Activated naive CD8-positive, alpha-beta T cell treated with anti-CD3 and anti-CD28 coated beads for 36 hours (primary cell): ENCODE data around the gene COPE. TPM values are rescaled to one million over a fixed set of nuclear protein-coding genes. Genes with fewer than 3 reads are reported as not detected.
A peak's percentile ranks its signal among the peaks of the same experiment; 100 is the strongest.
"Not testable (repeated sequence)": the region's sequence is repeated elsewhere in the genome, so short reads cannot be mapped to it uniquely, and the experiment has no call there.

ENCODE experiments used
- DNase-seq: peaks from one replicate; pipeline ENCODE4 v3.0.0; 2021
- H3K27ac Mint-ChIP-seq: one replicate; pipeline ENCODE4 v1.8.0; 2022; ENCODE audit warnings: mild to moderate bottlenecking, moderate library complexity, mixed read lengths
- H3K27me3 Mint-ChIP-seq: one replicate; pipeline ENCODE4 v1.8.0; 2022; ENCODE audit warnings: mild to moderate bottlenecking, mixed read lengths
- H3K36me3 Mint-ChIP-seq: one replicate; pipeline ENCODE4 v1.8.0; 2021; ENCODE audit warnings: mild to moderate bottlenecking, mixed read lengths
- H3K4me1 Mint-ChIP-seq: one replicate; pipeline ENCODE4 v1.8.0; 2021; ENCODE audit warnings: mixed read lengths
- H3K4me3 Mint-ChIP-seq: one replicate; pipeline ENCODE4 v1.8.0; 2022; ENCODE audit warnings: mild to moderate bottlenecking, moderate library complexity, mixed read lengths
- H3K9me3 Mint-ChIP-seq: one replicate; pipeline ENCODE4 v1.8.0; 2022; ENCODE audit warnings: mixed read lengths
- total RNA-seq, 2 experiments: library from RNA; stranded (reverse); gene quantifications; one replicate each; pipeline ENCODE4 v1.2.3, GENCODE V29; 2021

The COPE gene
- total RNA-seq, 2 experiments from 2014 or later = 169 to 174 TPM

GRCh38 chr19:18928018-18928805 is 9.0 kb upstream of the COPE start:
- DNase-seq = no peak
- Mint-ChIP-seq H3K27ac (no peak overlapping the region), H3K4me1 (peaks cover 2% of the 10 kb centered on the region), H3K27me3 (peaks cover 5% of the 10 kb centered on the region), H3K36me3 (peaks cover 17% of the 10 kb centered on the region), H3K4me3 (no peak overlapping the region), H3K9me3 (no peaks in the 10 kb centered on the region)

DNA sequence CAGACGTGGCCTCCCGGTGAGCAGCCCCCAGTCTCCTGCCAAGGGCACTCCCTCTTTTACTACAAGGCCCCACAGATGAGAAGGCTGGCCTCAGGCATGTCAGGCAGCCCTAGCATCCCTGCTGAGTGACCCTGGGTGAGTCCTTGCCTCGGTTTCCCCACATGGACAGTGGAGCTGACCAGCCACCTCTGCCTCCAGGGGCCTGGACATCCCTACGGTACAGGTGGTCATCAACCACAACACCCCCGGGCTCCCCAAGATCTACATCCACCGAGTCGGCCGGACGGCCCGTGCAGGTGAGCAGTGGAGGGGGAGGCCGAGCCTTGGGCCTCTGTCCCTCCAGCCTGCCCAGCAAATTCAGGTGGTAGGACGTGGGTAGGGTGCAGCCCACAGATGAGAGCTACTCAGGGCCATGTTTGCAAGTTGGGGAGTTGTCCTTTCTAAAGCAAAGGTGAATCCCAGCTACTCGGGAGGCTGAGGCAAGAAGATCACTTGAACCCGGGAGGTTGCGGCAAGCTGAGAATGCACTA is 5.6 kb upstream of the COPE start:
- no peak overlapping the region for H3K4me3 Mint-ChIP-seq

DNA sequence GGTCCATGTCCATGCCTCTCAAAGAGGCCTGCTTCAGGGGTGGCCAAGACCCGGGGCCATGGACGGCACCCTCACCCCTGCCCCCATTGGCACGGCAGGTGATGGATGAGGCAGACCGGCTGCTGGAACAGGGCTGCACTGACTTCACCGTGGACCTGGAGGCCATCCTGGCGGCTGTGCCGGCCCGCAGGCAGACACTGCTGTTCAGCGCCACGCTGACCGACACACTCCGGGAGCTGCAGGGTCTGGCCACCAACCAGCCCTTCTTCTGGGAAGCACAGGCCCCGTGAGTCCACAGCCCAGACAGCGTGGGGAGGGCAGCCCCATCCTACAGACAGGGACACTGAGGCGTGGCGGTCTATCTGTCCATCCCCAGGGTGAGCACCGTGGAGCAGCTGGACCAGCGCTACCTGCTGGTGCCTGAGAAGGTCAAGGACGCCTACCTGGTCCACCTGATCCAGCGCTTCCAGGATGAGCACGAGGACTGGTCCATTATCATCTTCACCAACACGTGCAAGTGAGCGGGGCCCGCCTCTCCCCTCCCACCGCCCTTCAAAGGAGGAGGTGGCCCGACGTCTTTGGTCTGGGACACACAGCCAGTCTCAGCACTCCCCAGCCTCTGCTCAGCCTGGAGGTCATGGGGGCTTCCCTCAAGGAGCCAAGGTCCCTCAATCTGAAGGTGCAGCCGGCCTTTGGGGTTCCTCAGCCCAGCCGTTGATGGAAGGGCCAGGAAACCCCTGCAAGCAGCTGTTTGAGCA is 3.2 kb upstream of the COPE start:
- Mint-ChIP-seq H3K27me3 (peaks cover 3% of the 10 kb centered on the region), H3K4me1 (peaks cover 18% of the 10 kb centered on the region), H3K9me3 (no peaks in the 10 kb centered on the region), H3K36me3 (peaks cover 36% of the 10 kb centered on the region), H3K4me3 (no peak overlapping the region), H3K27ac (no peak overlapping the region)
- DNase-seq = no peak

More for the DNA sequence above, 5.6 kb upstream of the COPE start:
- Mint-ChIP-seq H3K27me3 (no peaks in the 10 kb centered on the region), H3K27ac (no peak overlapping the region), H3K36me3 (peaks cover 28% of the 10 kb centered on the region), H3K9me3 (no peaks in the 10 kb centered on the region), H3K4me1 (peaks cover 12% of the 10 kb centered on the region)
- no peak for DNase-seq

GRCh38 chr19:18921593-18921992 is 2.4 kb upstream of the COPE start:
- H3K27ac Mint-ChIP-seq = no peak overlapping the region
- peak overlapping the region; percentile 99 for H3K4me3 Mint-ChIP-seq

DNA sequence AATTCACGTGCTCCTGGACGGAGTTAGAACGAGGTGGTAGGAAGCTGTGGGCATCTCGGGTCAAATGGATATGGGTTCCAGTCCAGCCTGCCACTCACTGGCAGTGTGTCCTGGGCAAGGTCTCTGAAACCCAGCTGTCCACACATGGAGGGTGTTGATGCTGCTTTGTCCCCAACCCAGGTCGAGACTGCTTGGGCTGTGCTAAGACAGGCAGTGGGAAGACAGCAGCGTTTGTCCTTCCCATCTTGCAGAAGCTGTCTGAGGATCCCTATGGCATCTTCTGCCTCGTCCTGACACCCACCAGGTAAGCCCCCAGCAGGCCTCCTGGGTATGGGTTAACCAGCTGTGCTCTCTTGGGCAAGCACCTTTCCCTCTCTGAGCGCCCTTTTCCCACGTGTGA is 1.2 kb upstream of the COPE start:
- Mint-ChIP-seq H3K9me3 (no peaks in the 10 kb centered on the region), H3K36me3 (peaks cover 42% of the 10 kb centered on the region), H3K27me3 (peaks cover 3% of the 10 kb centered on the region), H3K4me3 (peak overlapping the region; percentile 99), H3K4me1 (peaks cover 26% of the 10 kb centered on the region), H3K27ac (peak overlapping the region; percentile 89)
- no peak for DNase-seq

More at GRCh38 chr19:18921593-18921992, 2.4 kb upstream of the COPE start:
- H3K27me3 Mint-ChIP-seq = peaks cover 3% of the 10 kb centered on the region
- H3K36me3 Mint-ChIP-seq = peaks cover 39% of the 10 kb centered on the region
- DNase-seq = no peak
- H3K9me3 Mint-ChIP-seq = no peaks in the 10 kb centered on the region
- peaks cover 24% of the 10 kb centered on the region for H3K4me1 Mint-ChIP-seq

GRCh38 chr19:18919900-18920214 is 670 bp upstream of the COPE start:
- H3K36me3 Mint-ChIP-seq = peaks cover 42% of the 10 kb centered on the region
- no peak for DNase-seq
- H3K27me3 Mint-ChIP-seq = peaks cover 3% of the 10 kb centered on the region
- H3K4me1 Mint-ChIP-seq = peaks cover 30% of the 10 kb centered on the region
- peak overlapping the region; percentile 89 for H3K27ac Mint-ChIP-seq
- peak overlapping the region; percentile 99 for H3K4me3 Mint-ChIP-seq
- no peaks in the 10 kb centered on the region for H3K9me3 Mint-ChIP-seq

- not testable (repeated sequence) for H3K27ac Mint-ChIP-seq, H3K9me3 Mint-ChIP-seq, DNase-seq, H3K27me3 Mint-ChIP-seq
- Mint-ChIP-seq H3K4me3 (peak overlapping the region; percentile 80), H3K4me1 (peaks cover 30% of the 10 kb centered on the region), H3K36me3 (peaks cover 39% of the 10 kb centered on the region)
Observed at GRCh38 chr19:18917593-18917992, 1.6 kb downstream of the COPE start.

GRCh38 chr19:18915639-18916038 is 3.5 kb downstream of the COPE start:
- Mint-ChIP-seq H3K9me3 (no peaks in the 10 kb centered on the region), H3K4me1 (peaks cover 23% of the 10 kb centered on the region), H3K27ac (no peak overlapping the region), H3K27me3 (peaks cover 3% of the 10 kb centered on the region), H3K36me3 (peaks cover 32% of the 10 kb centered on the region), H3K4me3 (no peak overlapping the region)
- peak; percentile 44 for DNase-seq

DNA sequence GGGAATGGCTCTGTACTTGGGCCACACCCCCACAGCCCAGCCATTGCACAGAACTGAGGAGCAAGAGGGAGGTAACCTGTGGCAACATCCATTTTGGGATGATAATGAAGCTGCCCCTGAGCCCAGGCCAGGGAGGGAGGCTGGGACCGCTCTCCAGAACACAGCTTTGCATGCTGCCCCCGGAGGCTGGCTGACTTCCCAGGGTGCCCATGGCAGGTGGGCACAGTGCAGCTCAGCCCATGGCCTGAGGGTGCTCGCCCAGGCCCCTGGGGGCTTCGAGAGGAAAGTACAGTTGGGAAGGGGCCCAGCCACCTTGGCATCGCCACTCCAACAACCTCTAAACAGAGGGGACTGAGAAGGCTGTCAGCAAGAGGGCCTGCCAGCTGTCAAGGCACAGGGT is 5.7 kb downstream of the COPE start:
- DNase-seq = no peak
- H3K36me3 Mint-ChIP-seq = peaks cover 24% of the 10 kb centered on the region
- no peak overlapping the region for H3K4me3 Mint-ChIP-seq
- H3K4me1 Mint-ChIP-seq = peaks cover 17% of the 10 kb centered on the region
- no peaks in the 10 kb centered on the region for H3K27me3 Mint-ChIP-seq
- H3K27ac Mint-ChIP-seq = no peak overlapping the region
- no peaks in the 10 kb centered on the region for H3K9me3 Mint-ChIP-seq

DNA sequence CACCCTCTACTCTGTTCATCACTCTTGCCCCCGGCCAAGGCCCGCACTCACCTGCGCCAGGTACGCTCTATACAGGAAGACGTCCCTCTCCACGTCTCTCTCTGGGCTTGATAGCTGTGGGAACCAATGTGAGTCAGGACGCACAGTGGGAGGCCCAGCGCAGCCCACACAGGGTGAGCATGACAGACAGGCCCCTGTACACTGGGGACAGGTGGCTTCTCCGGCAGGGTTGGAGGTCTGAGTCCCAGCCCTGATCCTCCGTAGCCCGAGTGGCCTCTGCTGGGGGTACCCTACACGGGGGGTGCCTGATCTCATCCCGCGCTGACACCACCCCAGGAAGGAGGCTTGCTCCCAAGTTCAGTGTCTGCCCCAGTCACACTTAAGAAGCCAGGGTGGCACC is 6.3 kb downstream of the COPE start:
- DNase-seq = no peak
- H3K4me3 Mint-ChIP-seq = no peak overlapping the region
- H3K27me3 Mint-ChIP-seq = no peaks in the 10 kb centered on the region
- no peaks in the 10 kb centered on the region for H3K9me3 Mint-ChIP-seq
- H3K36me3 Mint-ChIP-seq = peaks cover 24% of the 10 kb centered on the region
- H3K27ac Mint-ChIP-seq = no peak overlapping the region
- H3K4me1 Mint-ChIP-seq = peaks cover 16% of the 10 kb centered on the region

- Mint-ChIP-seq H3K27me3 (no peaks in the 10 kb centered on the region), H3K9me3 (no peaks in the 10 kb centered on the region), H3K27ac (no peak overlapping the region), H3K4me3 (no peak overlapping the region), H3K36me3 (peaks cover 10% of the 10 kb centered on the region), H3K4me1 (peaks cover 6% of the 10 kb centered on the region)
- DNase-seq = no peak
Observed at GRCh38 chr19:18910801-18911436, 8.3 kb downstream of the COPE start.

GRCh38 chr19:18910010-18910409 is 9.2 kb downstream of the COPE start:
- Mint-ChIP-seq H3K27me3 (no peaks in the 10 kb centered on the region), H3K9me3 (no peaks in the 10 kb centered on the region), H3K4me3 (no peak overlapping the region), H3K36me3 (peaks cover 7% of the 10 kb centered on the region), H3K4me1 (peaks cover 1% of the 10 kb centered on the region), H3K27ac (no peak overlapping the region)
- no peak for DNase-seq

- H3K36me3 Mint-ChIP-seq = peaks cover 7% of the 10 kb centered on the region
- no peak overlapping the region for H3K27ac Mint-ChIP-seq
- H3K27me3 Mint-ChIP-seq = no peaks in the 10 kb centered on the region
- no peak for DNase-seq
- no peaks in the 10 kb centered on the region for H3K9me3 Mint-ChIP-seq
- no peak overlapping the region for H3K4me3 Mint-ChIP-seq
- H3K4me1 Mint-ChIP-seq = no peaks in the 10 kb centered on the region
Observed at GRCh38 chr19:18908917-18909619, 10.1 kb downstream of the COPE start.

- no peak overlapping the region for H3K27ac Mint-ChIP-seq
- H3K4me1 Mint-ChIP-seq = no peaks in the 10 kb centered on the region
- H3K27me3 Mint-ChIP-seq = no peaks in the 10 kb centered on the region
- H3K36me3 Mint-ChIP-seq = peaks cover 2% of the 10 kb centered on the region
- no peak for DNase-seq
- no peak overlapping the region for H3K4me3 Mint-ChIP-seq
- no peaks in the 10 kb centered on the region for H3K9me3 Mint-ChIP-seq
Observed at GRCh38 chr19:18906605-18907519, 12.3 kb downstream of the COPE start.
